Smooth muscle cell (in vitro differentiated cells): ENCODE results near the gene CAPN13. TPM values are rescaled to one million over a fixed set of nuclear protein-coding genes. Genes with fewer than 3 reads are reported as not detected.

Experiments
- DNase-seq: peaks from one replicate; lab custom pipeline; 2025; ENCODE audit not compliant: unreplicated experiment; lab: John Stamatoyannopoulos, UW
- H2AFZ ChIP-seq: fragments of 200-600 bp; sonication (generic); 2 replicates; pipeline ENCODE4 v1.6.0; 2016; ENCODE audit warnings: antibody characterized with exemption, low read depth, mild to moderate bottlenecking
- H3F3A ChIP-seq: fragments of 200-600 bp; sonication (generic); 2 replicates; pipeline ENCODE4 v1.6.0; 2017; ENCODE audit warnings: antibody characterized with exemption, low read depth
- H3K27ac ChIP-seq: fragments of 200-600 bp; sonication (generic); 2 replicates; pipeline ENCODE4 v1.5.1; 2016; ENCODE audit warnings: low read depth, mild to moderate bottlenecking
- H3K27me3 ChIP-seq: fragments of 200-600 bp; sonication (generic); 2 replicates; pipeline ENCODE4 v1.6.1; 2016; ENCODE audit warnings: low read depth, mild to moderate bottlenecking
- H3K36me3 ChIP-seq: fragments of 200-600 bp; sonication (generic); 2 replicates; pipeline ENCODE4 v1.5.1; 2016; ENCODE audit warnings: low read depth
- H3K4me1 ChIP-seq: fragments of 200-600 bp; sonication (generic); 2 replicates; pipeline ENCODE4 v1.5.1; 2016; ENCODE audit warnings: low read depth
- H3K4me2 ChIP-seq: fragments of 200-600 bp; sonication (generic); 2 replicates; pipeline ENCODE4 v1.6.0; 2016; ENCODE audit warnings: mild to moderate bottlenecking
- H3K4me3 ChIP-seq: fragments of 200-600 bp; sonication (generic); 2 replicates; pipeline ENCODE4 v1.5.1; 2016; ENCODE audit warnings: mild to moderate bottlenecking
- H3K79me2 ChIP-seq: fragments of 200-600 bp; sonication (generic); 2 replicates; pipeline ENCODE4 v1.6.0; 2016; ENCODE audit warnings: low read depth, mild to moderate bottlenecking
- H3K9ac ChIP-seq: fragments of 200-600 bp; sonication (generic); 2 replicates; pipeline ENCODE4 v1.6.0; 2016; ENCODE audit warnings: low read depth
- H3K9me3 ChIP-seq: fragments of 200-600 bp; sonication (generic); replicated peaks from 2 replicates; pipeline ENCODE4 v1.5.1; 2016; ENCODE audit warnings: low read depth
- H4K20me1 ChIP-seq: fragments of 200-600 bp; sonication (generic); 2 replicates; pipeline ENCODE4 v1.6.0; 2016; ENCODE audit warnings: low read depth
- CTCF ChIP-seq: fragments of 200-600 bp; sonication (generic); IDR thresholded peaks from 2 replicates; pipeline ENCODE4 v1.5.1; 2017; ENCODE audit warnings: borderline replicate concordance, mild to moderate bottlenecking, antibody characterized with exemption; ENCODE audit not compliant: insufficient read depth, poor library complexity, severe bottlenecking
- WGBS: methylation state at CpG from one replicate; pipeline ENCODE4 v1.1.7; 2016; ENCODE audit warnings: low lambda C conversion rate; 5-methylcytosine and 5-hydroxymethylcytosine counted together
- polyA plus RNA-seq: library from polyadenylated mRNA; unstranded; fragments of >200 nt; fragmentation: Nextera tagmentation; extraction: Ambion mirVana; gene quantifications from 2 replicates; pipeline ENCODE4 v1.2.1, GENCODE V29; 2016
- total RNA-seq: library from RNA; depleted of rRNA; stranded (reverse); fragments of >200 nt; gene quantifications from 2 replicates; pipeline ENCODE4 v1.2.3, GENCODE V29; 2014

Gene CAPN13
- total and polyA plus RNA-seq, 2 experiments from 2014 or later = 0.04 to 0.40 TPM

GRCh38 chr2:30732376-30732775, 74.9 kb downstream of the CAPN13 start:
- Histone ChIP-seq H3K27me3 (peaks cover 18% of the 10 kb centered on the region), H3K9me3 (no peaks in the 10 kb centered on the region), H3K4me1 (no peaks in the 10 kb centered on the region), H3F3A (no peaks in the 10 kb centered on the region), H3K36me3 (no peaks in the 10 kb centered on the region), H2AFZ (no peak overlapping the region), H3K4me3 (no peak overlapping the region), H4K20me1 (no peaks in the 10 kb centered on the region), H3K4me2 (no peak overlapping the region), H3K27ac (no peak overlapping the region), H3K9ac (no peak overlapping the region), H3K79me2 (no peaks in the 10 kb centered on the region)
- 92% methylated on average over 10 of the region's 10 CpGs for WGBS
- TF ChIP-seq CTCF = no peak
- no peak for DNase-seq

- no peak overlapping the region for H3K27ac ChIP-seq
- H3F3A ChIP-seq = no peaks in the 10 kb centered on the region
- no peak overlapping the region for H3K4me3 ChIP-seq
- no peaks in the 10 kb centered on the region for H3K9me3 ChIP-seq
- H2AFZ ChIP-seq = no peak overlapping the region
- no peak for DNase-seq
- H3K4me2 ChIP-seq = no peak overlapping the region
- no peaks in the 10 kb centered on the region for H3K36me3 ChIP-seq
- TF ChIP-seq CTCF = no peak
- no peaks in the 10 kb centered on the region for H3K4me1 ChIP-seq
- H3K79me2 ChIP-seq = no peaks in the 10 kb centered on the region
- no peak overlapping the region for H3K9ac ChIP-seq
- peaks cover 25% of the 10 kb centered on the region for H3K27me3 ChIP-seq
- no peaks in the 10 kb centered on the region for H4K20me1 ChIP-seq
- 80% methylated on average over 6 of the region's 6 CpGs for WGBS
Observed at GRCh38 chr2:30731706-30732105, 75.5 kb downstream of the CAPN13 start.

- H3K9me3 ChIP-seq = no peaks in the 10 kb centered on the region
- H3K4me2 ChIP-seq = no peak overlapping the region
- H3K27me3 ChIP-seq = peaks cover 30% of the 10 kb centered on the region
- H3K36me3 ChIP-seq = no peaks in the 10 kb centered on the region
- no peak overlapping the region for H2AFZ ChIP-seq
- no peaks in the 10 kb centered on the region for H4K20me1 ChIP-seq
- H3K4me1 ChIP-seq = no peaks in the 10 kb centered on the region
- H3K79me2 ChIP-seq = no peaks in the 10 kb centered on the region
- WGBS = 95% methylated on average over 16 of the region's 16 CpGs
- H3K9ac ChIP-seq = no peak overlapping the region
- DNase-seq = no peak
- TF ChIP-seq CTCF = no peak
- H3K27ac ChIP-seq = no peak overlapping the region
- H3K4me3 ChIP-seq = no peak overlapping the region
- H3F3A ChIP-seq = no peaks in the 10 kb centered on the region
Observed at GRCh38 chr2:30730736-30731647, 76.3 kb downstream of the CAPN13 start.

GRCh38 chr2:30729031-30729430, 78.2 kb downstream of the CAPN13 start:
- TF ChIP-seq CTCF = no peak
- Histone ChIP-seq H3K36me3 (no peaks in the 10 kb centered on the region), H3K27ac (no peak overlapping the region), H2AFZ (no peak overlapping the region), H3K4me2 (no peak overlapping the region), H3K9me3 (no peaks in the 10 kb centered on the region), H3K9ac (no peak overlapping the region), H4K20me1 (no peaks in the 10 kb centered on the region), H3F3A (no peaks in the 10 kb centered on the region), H3K79me2 (no peaks in the 10 kb centered on the region), H3K27me3 (peaks cover 48% of the 10 kb centered on the region), H3K4me1 (no peaks in the 10 kb centered on the region), H3K4me3 (no peak overlapping the region)
- WGBS = 91% methylated on average over 5 of the region's 5 CpGs
- DNase-seq = no peak
